Neural crest cell (in vitro differentiated cells): ENCODE results near the gene RNASE11. TPM values are rescaled to one million over a fixed set of nuclear protein-coding genes. Genes with fewer than 3 reads are reported as not detected.

Experiments used
- DNase-seq: peaks from one replicate; pipeline ENCODE4 v3.0.0; 2021; ENCODE audit warnings: low read depth, mixed read lengths, low spot score
- H3K27ac Mint-ChIP-seq: one replicate; pipeline ENCODE4 v1.8.0; 2021; ENCODE audit warnings: mild to moderate bottlenecking, mixed read lengths; ENCODE audit not compliant: unreplicated experiment
- H3K27me3 Mint-ChIP-seq: 2 replicates; pipeline ENCODE4 v1.8.0; 2021; ENCODE audit warnings: low read depth, mild to moderate bottlenecking, mixed read lengths
- H3K36me3 Mint-ChIP-seq: 2 replicates; pipeline ENCODE4 v1.8.0; 2021; ENCODE audit warnings: low read depth, mild to moderate bottlenecking, mixed read lengths
- H3K4me1 Mint-ChIP-seq: 2 replicates; pipeline ENCODE4 v1.8.0; 2021; ENCODE audit warnings: mixed read lengths
- H3K4me3 Mint-ChIP-seq: one replicate; pipeline ENCODE4 v1.8.0; 2021; ENCODE audit warnings: mild to moderate bottlenecking, mixed read lengths
- H3K9me3 Mint-ChIP-seq: 2 replicates; pipeline ENCODE4 v1.8.0; 2021; ENCODE audit warnings: mixed read lengths
- total RNA-seq: library from RNA; stranded (reverse); gene quantifications from 2 replicates; pipeline ENCODE4 v1.2.1, GENCODE V29; 2021
- TF ChIP-seq, protein P1 (sequence below): fragments of 200-600 bp; sonication (generic); conservative IDR thresholded peaks from 2 replicates; pipeline ENCODE4 v1.5.0; 2021; ENCODE audit warnings: antibody characterized with exemption, mild to moderate bottlenecking

The RNASE11 gene
- total RNA-seq, 1 donor from 2014 or later, result not detected

DNA sequence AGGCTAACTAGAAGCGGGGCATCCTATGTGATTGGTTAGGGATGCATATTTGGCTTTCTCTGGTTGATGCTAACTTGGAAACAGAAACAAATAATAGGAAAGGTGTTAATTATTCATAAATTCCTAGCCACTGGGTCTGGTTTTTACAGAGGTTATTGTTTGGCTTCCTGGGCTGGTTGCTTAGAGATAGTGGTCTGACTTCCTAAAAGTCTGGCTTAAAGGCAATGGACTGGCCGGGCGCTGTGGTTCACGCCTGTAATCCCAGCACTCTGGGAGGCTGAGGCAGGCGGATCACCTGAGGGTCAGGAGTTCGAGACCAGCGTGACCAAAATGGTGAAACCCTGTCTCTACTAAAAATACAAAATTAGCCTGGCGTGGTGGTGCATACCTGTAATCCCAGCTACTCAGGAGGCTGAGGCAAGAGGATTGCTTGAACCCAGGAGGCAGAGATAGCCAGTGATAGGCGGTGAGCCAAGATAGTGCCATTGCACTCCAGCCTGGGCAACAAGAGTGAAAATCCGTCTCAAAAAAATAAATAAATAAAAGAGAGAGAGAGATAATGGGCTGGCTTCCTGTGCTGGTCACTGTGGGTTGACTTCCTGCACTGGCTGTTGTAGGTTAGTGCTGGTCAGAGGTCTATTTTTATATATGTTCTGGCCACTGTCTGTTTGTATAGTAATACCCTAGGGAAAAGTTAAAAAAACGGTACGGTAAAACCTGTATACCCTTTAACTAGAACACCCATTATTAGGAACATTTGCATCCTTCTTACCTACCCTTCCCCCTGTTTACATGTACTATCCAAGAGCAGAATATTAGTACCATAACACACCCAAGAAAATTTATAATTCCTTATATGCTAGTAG is 29.6 kb upstream of the RNASE11 start:
- TF ChIP-seq, protein P1, sequence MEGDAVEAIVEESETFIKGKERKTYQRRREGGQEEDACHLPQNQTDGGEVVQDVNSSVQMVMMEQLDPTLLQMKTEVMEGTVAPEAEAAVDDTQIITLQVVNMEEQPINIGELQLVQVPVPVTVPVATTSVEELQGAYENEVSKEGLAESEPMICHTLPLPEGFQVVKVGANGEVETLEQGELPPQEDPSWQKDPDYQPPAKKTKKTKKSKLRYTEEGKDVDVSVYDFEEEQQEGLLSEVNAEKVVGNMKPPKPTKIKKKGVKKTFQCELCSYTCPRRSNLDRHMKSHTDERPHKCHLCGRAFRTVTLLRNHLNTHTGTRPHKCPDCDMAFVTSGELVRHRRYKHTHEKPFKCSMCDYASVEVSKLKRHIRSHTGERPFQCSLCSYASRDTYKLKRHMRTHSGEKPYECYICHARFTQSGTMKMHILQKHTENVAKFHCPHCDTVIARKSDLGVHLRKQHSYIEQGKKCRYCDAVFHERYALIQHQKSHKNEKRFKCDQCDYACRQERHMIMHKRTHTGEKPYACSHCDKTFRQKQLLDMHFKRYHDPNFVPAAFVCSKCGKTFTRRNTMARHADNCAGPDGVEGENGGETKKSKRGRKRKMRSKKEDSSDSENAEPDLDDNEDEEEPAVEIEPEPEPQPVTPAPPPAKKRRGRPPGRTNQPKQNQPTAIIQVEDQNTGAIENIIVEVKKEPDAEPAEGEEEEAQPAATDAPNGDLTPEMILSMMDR, result no peak
- no peak for DNase-seq
- H3K36me3 Mint-ChIP-seq, result peaks cover 2% of the 10 kb centered on the region
- no peak overlapping the region for H3K4me3 Mint-ChIP-seq
- H3K9me3 Mint-ChIP-seq, result no peaks in the 10 kb centered on the region
- peaks cover 12% of the 10 kb centered on the region for H3K4me1 Mint-ChIP-seq
- no peak overlapping the region for H3K27ac Mint-ChIP-seq
- peaks cover 22% of the 10 kb centered on the region for H3K27me3 Mint-ChIP-seq

DNA sequence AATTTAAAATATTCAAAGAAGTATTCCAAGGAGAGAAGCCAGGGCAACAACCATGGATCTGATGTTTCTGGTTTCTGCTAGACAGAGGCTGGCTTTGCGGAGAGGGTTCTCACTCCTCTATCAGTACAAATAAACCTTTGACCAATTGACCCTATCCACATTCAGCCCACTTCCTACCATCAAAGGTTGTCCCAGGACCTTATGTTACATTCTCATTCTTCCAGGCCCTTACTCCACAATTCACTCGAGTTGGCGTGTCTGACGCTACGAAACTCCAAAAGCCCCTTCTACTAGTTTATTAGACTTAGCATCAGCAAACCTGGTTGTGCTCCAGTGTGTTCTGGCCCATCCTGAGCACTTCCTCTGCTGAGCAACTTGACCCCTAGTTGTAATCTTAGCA is 28.2 kb upstream of the RNASE11 start:
- Mint-ChIP-seq H3K4me1 (peaks cover 5% of the 10 kb centered on the region), H3K27me3 (peaks cover 15% of the 10 kb centered on the region), H3K27ac (no peak overlapping the region), H3K4me3 (no peak overlapping the region), H3K36me3 (no peaks in the 10 kb centered on the region), H3K9me3 (no peaks in the 10 kb centered on the region)
- TF ChIP-seq, protein P1, result no peak
- DNase-seq, result no peak

DNA sequence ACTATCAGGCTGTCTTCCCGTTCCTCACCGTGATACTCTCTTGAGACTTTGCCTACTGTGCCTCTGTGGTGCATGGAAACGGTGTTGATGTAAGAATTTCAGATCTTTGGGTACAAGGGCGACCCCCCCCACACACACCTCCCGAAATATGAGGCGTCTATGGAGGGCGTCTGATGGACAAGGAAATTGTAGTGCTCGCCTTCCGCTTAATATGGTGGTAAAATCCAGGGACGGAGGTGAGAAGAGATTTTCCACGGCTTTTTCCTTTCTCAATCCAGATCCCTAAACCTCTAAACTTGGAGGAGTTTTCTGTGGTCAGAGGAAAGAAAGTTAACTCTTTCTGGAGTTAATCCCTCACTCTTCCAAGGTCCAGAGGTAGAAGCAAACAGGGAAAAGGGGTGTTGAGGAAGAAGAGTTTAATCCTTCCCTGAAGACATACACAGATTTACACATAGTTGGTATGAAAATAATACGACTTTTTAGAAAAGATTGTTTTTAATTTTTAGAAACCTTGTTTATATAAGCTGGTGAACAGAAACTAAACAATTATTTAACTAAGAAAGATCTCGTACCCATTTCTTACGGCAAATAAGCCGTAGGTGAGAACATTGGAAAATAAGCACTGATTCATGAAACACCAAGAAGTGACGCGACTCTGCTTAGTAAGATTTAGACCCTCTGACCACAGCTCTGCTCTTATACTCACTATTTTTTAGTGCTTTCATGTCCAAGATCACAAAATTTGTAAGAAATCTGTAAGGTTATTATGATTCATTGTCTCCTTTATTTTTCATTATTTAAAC is 26.4 kb upstream of the RNASE11 start:
- Mint-ChIP-seq H3K9me3 (no peaks in the 10 kb centered on the region), H3K36me3 (no peaks in the 10 kb centered on the region)
- DNase-seq, result no peak

DNA sequence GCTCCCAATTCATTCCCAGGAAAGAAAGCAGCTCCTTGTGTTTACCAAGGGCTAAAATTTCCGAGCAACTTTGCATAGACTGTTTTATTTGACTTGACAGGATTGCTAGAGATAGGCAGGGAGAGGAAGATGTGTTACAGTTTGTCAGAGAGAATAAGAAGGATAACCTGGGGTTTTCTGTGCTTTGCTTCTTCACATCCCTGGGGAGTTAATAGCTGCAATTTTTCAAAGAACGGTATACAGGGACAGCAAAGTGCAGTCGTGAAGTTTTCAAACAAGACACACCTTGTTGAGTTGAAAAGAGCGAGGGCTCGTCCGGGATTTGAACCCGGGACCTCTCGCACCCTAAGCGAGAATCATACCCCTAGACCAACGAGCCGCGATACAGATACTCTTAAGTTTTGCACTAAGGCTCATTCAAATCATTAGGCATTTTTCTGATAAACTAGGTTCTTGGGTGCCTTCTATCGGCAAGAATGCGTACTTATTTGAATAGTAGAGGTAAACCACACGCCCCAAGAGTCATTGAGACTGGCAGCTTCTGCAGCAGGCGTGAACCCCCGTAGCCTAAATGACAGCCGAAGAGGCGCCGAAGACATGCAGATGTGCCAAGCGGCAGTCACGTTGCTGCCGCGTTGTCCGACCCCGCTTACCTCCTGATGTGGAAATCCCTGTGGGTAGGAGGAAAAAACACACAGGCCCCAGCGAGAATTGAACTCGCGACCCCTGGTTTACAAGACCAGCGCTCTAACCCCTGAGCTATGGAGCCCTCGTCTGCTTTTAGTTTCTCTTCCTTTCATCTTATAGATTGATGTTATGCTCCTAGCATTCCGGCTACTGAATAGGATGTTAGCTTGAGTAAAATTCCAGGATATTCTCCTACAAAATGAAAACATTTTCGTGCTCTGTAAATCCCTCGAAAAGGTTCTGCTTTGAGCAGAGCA is 25.6 kb upstream of the RNASE11 start:
- Mint-ChIP-seq H3K27ac (no peak overlapping the region), H3K4me1 (peaks cover 5% of the 10 kb centered on the region), H3K27me3 (peaks cover 10% of the 10 kb centered on the region), H3K4me3 (no peak overlapping the region), H3K36me3 (no peaks in the 10 kb centered on the region), H3K9me3 (no peaks in the 10 kb centered on the region)
- peak; percentile 68 for DNase-seq
- TF ChIP-seq, protein P1, result peak; percentile 75

More for the DNA sequence above, 26.4 kb upstream of the RNASE11 start:
- TF ChIP-seq, protein P1, result no peak
- Mint-ChIP-seq H3K4me1 (peaks cover 5% of the 10 kb centered on the region), H3K27ac (no peak overlapping the region), H3K27me3 (peaks cover 15% of the 10 kb centered on the region), H3K4me3 (no peak overlapping the region)

DNA sequence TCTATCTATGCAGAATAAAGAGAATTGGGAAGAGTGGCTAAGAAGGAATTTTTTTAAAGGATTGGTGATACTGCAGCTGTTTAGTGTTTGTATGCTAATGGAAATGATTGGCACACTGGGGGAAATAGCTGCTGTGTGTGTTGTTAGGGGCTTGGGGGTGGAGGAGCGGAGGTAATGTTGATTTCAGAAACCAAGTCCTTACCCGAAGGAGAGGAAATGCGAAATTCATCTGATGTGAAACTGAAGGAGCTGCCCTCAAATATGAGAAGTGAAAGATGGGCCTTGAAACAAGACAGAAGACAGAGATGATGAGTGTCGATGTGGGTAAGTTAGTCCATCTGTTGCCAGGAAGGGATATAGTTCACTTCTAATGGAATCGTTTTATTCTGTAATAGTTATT is 24.6 kb upstream of the RNASE11 start:
- H3K4me3 Mint-ChIP-seq, result no peak overlapping the region
- H3K36me3 Mint-ChIP-seq, result no peaks in the 10 kb centered on the region
- peaks cover 6% of the 10 kb centered on the region for H3K27me3 Mint-ChIP-seq
- H3K9me3 Mint-ChIP-seq, result no peaks in the 10 kb centered on the region
- no peak overlapping the region for H3K27ac Mint-ChIP-seq
- H3K4me1 Mint-ChIP-seq, result peaks cover 5% of the 10 kb centered on the region
- TF ChIP-seq, protein P1, result no peak
- DNase-seq, result no peak
